Thymus (tissue), 11 donors: ENCODE measurements around the gene CAMTA1. TPM values are rescaled to one million over a fixed set of nuclear protein-coding genes. Genes with fewer than 3 reads are reported as not detected.

ENCODE experiments used
- DNase-seq, 9 donors: peaks; one replicate each; pipeline ENCODE4 v3.0.0-alpha.2; 2013; ENCODE audit warnings: low spot score in 9 of 9, low read depth in 6 of 9, missing footprints in 1 of 9
- H3K27ac ChIP-seq, 2 donors: one replicate each; pipeline ENCODE4 v1.5.1; 2013; ENCODE audit warnings: control low read depth in 1 of 2, low read depth in 1 of 2, low read length in 1 of 2, mild to moderate bottlenecking in 1 of 2, moderate library complexity in 1 of 2
- H3K27me3 ChIP-seq, 2 donors: one replicate each; pipeline ENCODE4 v1.5.1; 2013; ENCODE audit warnings: low read length in 1 of 2; ENCODE audit not compliant: control insufficient read depth in 2 of 2, insufficient read depth in 1 of 2
- H3K36me3 ChIP-seq, 2 donors: one replicate each; pipeline ENCODE4 v1.5.1; 2013; ENCODE audit warnings: low read length in 1 of 2, mild to moderate bottlenecking in 1 of 2, moderate library complexity in 1 of 2; ENCODE audit not compliant: control insufficient read depth in 2 of 2, insufficient read depth in 2 of 2
- H3K4me1 ChIP-seq, 2 donors: one replicate each; pipeline ENCODE4 v1.5.1; 2013; ENCODE audit warnings: low read length in 2 of 2; ENCODE audit not compliant: control insufficient read depth in 2 of 2, insufficient read depth in 2 of 2
- H3K4me3 ChIP-seq, 2 donors: one replicate each; pipeline ENCODE4 v1.5.1; 2013; ENCODE audit warnings: low read length in 2 of 2, control low read depth in 1 of 2, mild to moderate bottlenecking in 1 of 2
- H3K9me3 ChIP-seq, 2 donors: one replicate each; pipeline ENCODE4 v1.5.1; 2013; ENCODE audit warnings: low read length in 1 of 2, mild to moderate bottlenecking in 1 of 2; ENCODE audit not compliant: control insufficient read depth in 2 of 2, insufficient read depth in 1 of 2
- WGBS: extraction: QIAGEN DNeasy Blood & Tissue Kit; methylation state at CpG from one replicate; pipeline ENCODE4 v1.1.7; 2013; 5-methylcytosine and 5-hydroxymethylcytosine counted together
- polyA plus RNA-seq: library from polyadenylated mRNA; stranded (reverse); fragments of 200-250 nt; gene quantifications from one replicate; pipeline ENCODE4 v1.2.3, GENCODE V29; 2013
- total RNA-seq: library from RNA; stranded (reverse); fragments of 120-200 nt; gene quantifications from one replicate; pipeline ENCODE4 v1.2.4, GENCODE V29; 2013
- donor health status: healthy.

Gene CAMTA1
- total and polyA plus RNA-seq, 2 donors, result 32.0 to 158 TPM

GRCh38 chr1:7529917-7530316, 744.7 kb downstream of the CAMTA1 start:
- Histone ChIP-seq H3K36me3 (no peaks in the 10 kb centered on the region), H3K9me3 (no peaks in the 10 kb centered on the region), H3K27ac (no peak overlapping the region), H3K4me1 (no peaks in the 10 kb centered on the region), H3K27me3 (no peaks in the 10 kb centered on the region), H3K4me3 (no peak overlapping the region)
- DNase-seq, result no peak
- WGBS, result 79% methylated on average over 7 of the region's 7 CpGs

- H3K27me3 ChIP-seq, result no peaks in the 10 kb centered on the region
- DNase-seq, result no peak
- no peaks in the 10 kb centered on the region for H3K36me3 ChIP-seq
- WGBS, result 95% methylated on average over 18 of the region's 18 CpGs
- H3K4me1 ChIP-seq, result no peaks in the 10 kb centered on the region
- no peak overlapping the region for H3K4me3 ChIP-seq
- no peaks in the 10 kb centered on the region for H3K9me3 ChIP-seq
- no peak overlapping the region for H3K27ac ChIP-seq
Observed at GRCh38 chr1:7531562-7532340, 746.5 kb downstream of the CAMTA1 start.

GRCh38 chr1:7533006-7533405, 747.8 kb downstream of the CAMTA1 start:
- Histone ChIP-seq H3K27me3 (no peaks in the 10 kb centered on the region), H3K36me3 (no peaks in the 10 kb centered on the region), H3K27ac (no peak overlapping the region), H3K4me3 (no peak overlapping the region), H3K4me1 (no peaks in the 10 kb centered on the region), H3K9me3 (no peaks in the 10 kb centered on the region)
- 92% methylated on average over 10 of the region's 10 CpGs for WGBS
- no peak for DNase-seq

- Histone ChIP-seq H3K4me3 (no peak overlapping the region), H3K27ac (no peak overlapping the region), H3K36me3 (no peaks in the 10 kb centered on the region), H3K27me3 (no peaks in the 10 kb centered on the region), H3K4me1 (no peaks in the 10 kb centered on the region), H3K9me3 (no peaks in the 10 kb centered on the region)
- 59% methylated on average over 24 of the region's 24 CpGs for WGBS
- DNase-seq, result no peak
Observed at GRCh38 chr1:7534061-7534825, 749.0 kb downstream of the CAMTA1 start.

- Histone ChIP-seq H3K4me3 (no peak overlapping the region), H3K9me3 (no peaks in the 10 kb centered on the region), H3K27me3 (no peaks in the 10 kb centered on the region), H3K27ac (no peak overlapping the region), H3K4me1 (no peaks in the 10 kb centered on the region), H3K36me3 (no peaks in the 10 kb centered on the region)
- WGBS, result 93% methylated on average over 11 of the region's 11 CpGs
- no peak for DNase-seq
Observed at GRCh38 chr1:7535016-7535415, 749.8 kb downstream of the CAMTA1 start.

GRCh38 chr1:7535934-7536878, 751.0 kb downstream of the CAMTA1 start:
- peak in 1 of 9 donors; percentile 3 for DNase-seq
- Histone ChIP-seq H3K9me3 (no peaks in the 10 kb centered on the region), H3K4me3 (no peak overlapping the region), H3K4me1 (no peaks in the 10 kb centered on the region), H3K36me3 (no peaks in the 10 kb centered on the region), H3K27ac (no peak overlapping the region), H3K27me3 (no peaks in the 10 kb centered on the region)
- 66% methylated on average over 23 of the region's 23 CpGs for WGBS

GRCh38 chr1:7536891-7537591, 751.8 kb downstream of the CAMTA1 start:
- Histone ChIP-seq H3K27ac (no peak overlapping the region), H3K27me3 (no peaks in the 10 kb centered on the region), H3K4me3 (no peak overlapping the region), H3K9me3 (no peaks in the 10 kb centered on the region), H3K36me3 (no peaks in the 10 kb centered on the region), H3K4me1 (no peaks in the 10 kb centered on the region)
- 91% methylated on average over 20 of the region's 20 CpGs for WGBS
- no peak for DNase-seq

- no peak for DNase-seq
- H3K27ac ChIP-seq, result no peak overlapping the region
- H3K27me3 ChIP-seq, result no peaks in the 10 kb centered on the region
- 89% methylated on average over 6 of the region's 6 CpGs for WGBS
- H3K4me3 ChIP-seq, result no peak overlapping the region
- no peaks in the 10 kb centered on the region for H3K4me1 ChIP-seq
- H3K9me3 ChIP-seq, result no peaks in the 10 kb centered on the region
- no peaks in the 10 kb centered on the region for H3K36me3 ChIP-seq
Observed at GRCh38 chr1:7538033-7538432, 752.8 kb downstream of the CAMTA1 start.
